ENCODE data around the gene NUMA1.

- TF ChIP-seq CTCF (IDR thresholded peaks at IDR 0.05) (no peak), EZH2 (IDR thresholded peaks at IDR 0.05) (no peak)
These were observed 77.2 kb downstream of the NUMA1 start for GRCh38 chr11:72002841-72003775.

All from neural progenitor cell (in vitro differentiated cells).